ENCODE measurements around the gene PDZD7. TPM values are rescaled to one million over a fixed set of nuclear protein-coding genes. Genes with fewer than 3 reads are reported as not detected.

Gene PDZD7
- total RNA-seq, 2 donors from 2014 or later, result 0.80 to 1.3 TPM

GRCh38 chr10:101063548-101064414 lies 32.9 kb upstream of the PDZD7 start:
- Mint-ChIP-seq H3K27ac (no peak overlapping the region), H3K9me3 (no peaks in the 10 kb centered on the region), H3K36me3 (peaks cover 10 to 11% of the 10 kb centered on the region in 2 donors)
- ATAC-seq (no peak), DNase-seq (ENCODE audit: low spot score in 2 of 2) (no peak)

- ATAC-seq (no peak), DNase-seq (ENCODE audit: low spot score in 2 of 2) (no peak)
- no peak overlapping the region for H3K27ac Mint-ChIP-seq
Observed at GRCh38 chr10:101063050-101063525, 32.2 kb upstream of the PDZD7 start.

GRCh38 chr10:101062232-101063049 lies 31.5 kb upstream of the PDZD7 start:
- Mint-ChIP-seq H3K27ac (no peak overlapping the region), H3K36me3 (peaks cover 10 to 11% of the 10 kb centered on the region in 2 donors), H3K9me3 (no peaks in the 10 kb centered on the region)
- ATAC-seq, result peak; percentile 23 to 51
- peak in 1 of 2 donors; percentile 72 for DNase-seq (ENCODE audit: low spot score in 2 of 2)

More at GRCh38 chr10:101063050-101063525, 32.2 kb upstream of the PDZD7 start:
- peaks cover 10 to 11% of the 10 kb centered on the region in 2 donors for H3K36me3 Mint-ChIP-seq
- H3K9me3 Mint-ChIP-seq, result no peaks in the 10 kb centered on the region

- Mint-ChIP-seq H3K9me3 (no peaks in the 10 kb centered on the region), H3K27ac (peak within 1 kb of the TSS; percentile 92 to 95), H3K36me3 (peaks cover 10 to 11% of the 10 kb centered on the region in 2 donors)
- ATAC-seq (no peak), DNase-seq (ENCODE audit: low spot score in 2 of 2) (no peak)
Observed at GRCh38 chr10:101061624-101062231, 30.8 kb upstream of the PDZD7 start, which contains the start of gene KAZALD1. Gene KAZALD1 (plus strand): TSS chr10:101061989. CDS start chr10:101062593, 604 bp downstream.

- Mint-ChIP-seq H3K9me3 (no peaks in the 10 kb centered on the region), H3K36me3 (peaks cover 10 to 11% of the 10 kb centered on the region in 2 donors), H3K27ac (peak overlapping the region; percentile 92 to 95)
- peak; percentile 68 to 70 for ATAC-seq
- DNase-seq (ENCODE audit: low spot score in 2 of 2), result peak in 1 of 2 donors; percentile 83
Observed at GRCh38 chr10:101060951-101061623, 30.2 kb upstream of the PDZD7 start.

GRCh38 chr10:101060036-101060950 lies 29.4 kb upstream of the PDZD7 start:
- Mint-ChIP-seq H3K9me3 (no peaks in the 10 kb centered on the region), H3K36me3 (peaks cover 10 to 11% of the 10 kb centered on the region in 2 donors), H3K27ac (peak overlapping the region; percentile 92 to 95)
- ATAC-seq (peak; percentile 81), DNase-seq (ENCODE audit: low spot score in 2 of 2) (peak; percentile 94 to 95)

GRCh38 chr10:101056365-101057151 lies 25.6 kb upstream of the PDZD7 start:
- ATAC-seq (no peak), DNase-seq (ENCODE audit: low spot score in 2 of 2) (no peak)
- Mint-ChIP-seq H3K36me3 (peaks cover 10 to 16% of the 10 kb centered on the region in 2 donors), H3K9me3 (no peaks in the 10 kb centered on the region), H3K27ac (no peak overlapping the region)

GRCh38 chr10:101055411-101055810 lies 24.5 kb upstream of the PDZD7 start:
- Mint-ChIP-seq H3K9me3 (no peaks in the 10 kb centered on the region), H3K27ac (no peak overlapping the region), H3K36me3 (peaks cover 6 to 16% of the 10 kb centered on the region in 2 donors)
- ATAC-seq, result no peak
- no peak for DNase-seq (ENCODE audit: low spot score in 2 of 2)

- Mint-ChIP-seq H3K36me3 (peaks cover under 1 to 10% of the 10 kb centered on the region in 2 donors), H3K9me3 (no peaks in the 10 kb centered on the region), H3K27ac (no peak overlapping the region)
- DNase-seq (ENCODE audit: low spot score in 2 of 2), result no peak
- ATAC-seq, result no peak
Observed at GRCh38 chr10:101054876-101055275, 23.9 kb upstream of the PDZD7 start.

- Mint-ChIP-seq H3K9me3 (no peaks in the 10 kb centered on the region), H3K36me3 (peaks cover 0 to 6% of the 10 kb centered on the region in 2 donors), H3K27ac (no peak overlapping the region)
- ATAC-seq (no peak), DNase-seq (ENCODE audit: low spot score in 2 of 2) (no peak)
Observed at GRCh38 chr10:101054351-101054750, 23.4 kb upstream of the PDZD7 start.

- DNase-seq (ENCODE audit: low spot score in 2 of 2) (no peak), ATAC-seq (no peak)
- no peak overlapping the region for H3K27ac Mint-ChIP-seq
- H3K36me3 Mint-ChIP-seq, result peaks cover 0 to 5% of the 10 kb centered on the region in 2 donors
- H3K9me3 Mint-ChIP-seq, result no peaks in the 10 kb centered on the region
Observed at GRCh38 chr10:101053516-101053915, 22.6 kb upstream of the PDZD7 start.

GRCh38 chr10:101052285-101052684 lies 21.4 kb upstream of the PDZD7 start:
- Mint-ChIP-seq H3K9me3 (no peaks in the 10 kb centered on the region), H3K27ac (no peak overlapping the region), H3K36me3 (peaks cover 0 to 5% of the 10 kb centered on the region in 2 donors)
- ATAC-seq (no peak), DNase-seq (ENCODE audit: low spot score in 2 of 2) (no peak)

GRCh38 chr10:101050208-101051069 lies 19.5 kb upstream of the PDZD7 start:
- no peak overlapping the region for H3K27ac Mint-ChIP-seq
- peaks cover 0 to 5% of the 10 kb centered on the region in 2 donors for H3K36me3 Mint-ChIP-seq
- ATAC-seq, result peak; percentile 82 to 90
- peak in 1 of 2 donors; percentile 95 for DNase-seq (ENCODE audit: low spot score in 2 of 2)
- H3K9me3 Mint-ChIP-seq, result no peaks in the 10 kb centered on the region
